HG03280 (cell line): ENCODE measurements around the gene PAM.

Experiments used
- ATAC-seq: cut with Tn5 transposase; IDR thresholded peaks from one replicate; pipeline ENCODE4 v1.9.1; 2021; ENCODE audit warnings: mild to moderate bottlenecking, moderate library complexity; ENCODE audit not compliant: unreplicated experiment

The PAM gene

DNA sequence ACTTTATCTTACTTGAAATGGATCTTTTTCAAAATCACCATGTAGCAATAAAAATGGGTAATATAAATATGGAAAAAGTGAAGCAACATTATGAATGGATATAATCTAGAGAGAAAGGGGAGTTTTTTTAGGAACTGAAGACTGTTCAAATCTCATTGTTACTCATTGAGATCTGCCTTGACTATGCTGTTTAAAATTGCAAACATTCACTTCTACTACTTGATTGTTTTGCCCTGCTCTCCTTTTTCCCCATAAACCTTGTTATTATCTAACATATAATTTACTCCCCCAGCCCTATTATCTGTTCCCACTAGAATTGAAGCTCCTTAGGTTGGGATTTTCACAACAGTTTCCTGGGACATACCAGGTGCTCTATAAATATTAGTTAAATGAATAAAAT lies 22.0 kb downstream of the PAM start:
- no peak for ATAC-seq

DNA sequence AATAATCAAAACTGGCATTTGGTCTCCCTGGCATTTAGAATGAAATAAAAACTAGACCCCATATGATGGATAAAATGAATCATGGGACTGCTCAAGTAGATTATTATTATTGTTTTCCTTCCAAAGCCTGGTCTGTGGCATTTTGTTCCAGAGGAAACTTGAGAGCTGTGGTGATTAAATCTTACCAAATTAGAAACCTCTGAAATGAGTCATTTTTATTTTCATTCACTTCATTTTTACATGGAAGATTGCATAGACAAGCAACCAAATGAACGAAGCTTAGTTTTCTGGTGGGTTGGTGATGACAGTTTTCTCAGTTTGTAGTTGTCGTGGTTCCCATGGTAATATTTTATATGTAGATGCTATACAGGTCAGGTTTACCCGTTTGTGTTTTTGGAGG lies 23.4 kb downstream of the PAM start:
- ATAC-seq, result peak; percentile 43

DNA sequence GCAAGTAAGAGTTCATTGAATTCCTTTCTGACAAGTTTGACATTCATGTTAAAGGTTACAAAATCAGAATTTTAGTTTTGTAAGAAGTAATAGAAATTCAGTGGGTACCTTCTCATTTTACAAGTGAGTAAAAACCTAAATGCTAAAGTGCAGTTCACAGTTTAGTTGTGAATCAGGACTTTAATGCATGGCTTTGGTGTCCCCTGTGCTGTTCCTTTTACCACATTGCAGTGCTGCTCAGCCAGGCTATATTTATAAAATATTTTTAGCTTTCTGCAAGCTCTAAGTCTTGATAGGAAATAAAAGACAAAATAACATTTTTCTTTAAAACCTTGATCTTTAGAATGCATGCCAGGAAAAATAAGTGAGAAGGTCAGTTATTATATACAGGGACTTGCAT lies 26.3 kb downstream of the PAM start:
- ATAC-seq, result no peak

DNA sequence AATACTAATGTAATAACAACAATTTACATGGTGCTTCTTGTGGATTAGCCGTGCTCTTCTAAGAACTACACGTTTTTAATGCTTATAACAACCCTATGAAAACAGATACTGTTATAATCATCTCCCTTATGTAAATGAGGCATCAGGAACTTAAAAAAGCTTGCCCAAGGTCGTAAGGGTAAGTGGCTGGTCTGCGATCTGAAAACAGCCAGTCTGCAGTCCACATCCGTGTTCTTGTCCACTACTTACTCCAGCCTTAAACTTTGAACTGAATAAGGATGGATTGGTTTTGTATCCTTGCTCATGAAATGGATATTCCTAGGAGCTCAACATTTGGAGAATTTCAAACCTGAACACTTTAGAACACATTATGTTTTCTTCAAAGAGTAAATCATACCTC lies 26.7 kb downstream of the PAM start:
- ATAC-seq, result no peak

DNA sequence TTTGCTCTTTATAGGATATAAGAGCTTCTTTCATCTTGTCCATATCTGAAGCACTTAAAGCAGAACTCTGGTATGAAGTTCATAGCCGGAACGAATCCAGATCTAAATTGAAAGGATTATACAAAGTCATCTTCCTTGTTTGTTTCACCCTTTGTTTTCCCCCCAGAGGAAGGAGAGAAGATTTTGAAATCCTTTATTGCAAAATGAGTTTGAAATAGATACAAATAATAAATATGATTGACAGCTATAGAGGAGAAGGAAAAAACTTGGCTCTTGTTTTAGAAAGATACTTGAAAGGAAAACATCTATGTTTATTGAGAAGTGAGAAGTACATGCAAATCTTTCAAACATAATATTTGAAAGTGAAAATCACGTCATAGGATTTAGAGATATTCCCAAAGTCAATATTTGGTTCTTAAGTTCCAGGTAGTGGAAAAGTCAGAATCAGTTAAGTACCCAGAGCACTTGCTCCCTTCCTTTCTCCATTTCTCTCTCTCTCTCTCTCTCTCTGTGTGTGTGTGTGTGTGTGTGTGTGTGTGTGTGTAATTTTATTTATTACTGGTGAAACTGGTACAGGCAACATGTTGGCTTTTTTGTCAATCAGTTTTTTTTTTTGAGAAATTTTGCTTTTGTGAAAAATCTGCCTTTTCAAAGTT lies 27.2 kb downstream of the PAM start:
- no peak for ATAC-seq

DNA sequence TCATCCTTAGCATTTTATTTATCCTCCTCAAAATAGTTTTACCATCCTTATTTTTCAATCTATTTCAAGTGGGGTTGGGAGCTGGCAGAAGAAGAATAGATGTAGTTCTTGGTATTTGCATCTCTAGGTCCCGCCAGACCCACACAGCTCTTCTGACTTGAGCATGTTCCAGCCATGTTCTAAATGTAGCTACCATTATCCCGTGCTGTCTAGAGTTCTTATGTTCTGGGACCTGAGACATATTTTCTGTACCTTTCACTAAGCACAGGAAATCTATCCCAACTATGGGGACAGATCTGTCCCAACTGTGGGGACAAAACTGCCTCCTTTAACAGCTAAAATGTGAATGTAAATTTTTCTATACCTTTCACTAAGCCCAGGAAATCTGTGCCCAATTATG lies 32.0 kb downstream of the PAM start:
- no peak for ATAC-seq

DNA sequence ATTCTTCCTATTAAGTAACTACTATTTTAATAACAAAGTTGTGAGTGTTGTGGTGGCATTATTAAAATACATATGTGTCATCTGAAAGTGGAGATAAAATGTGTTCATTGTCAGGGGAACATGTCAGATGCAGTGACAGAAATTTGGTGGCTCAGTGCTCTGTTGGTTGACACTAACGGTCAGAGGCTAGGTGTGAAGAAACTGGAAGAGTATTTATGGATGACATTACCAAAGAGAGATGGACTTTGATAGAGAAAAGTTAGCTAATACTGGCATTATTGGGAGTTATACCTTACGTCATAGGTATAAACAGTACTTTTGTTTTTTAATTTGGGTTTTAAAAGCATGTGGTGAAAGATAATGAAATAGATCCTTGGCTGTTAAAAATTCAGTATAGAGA lies 33.7 kb downstream of the PAM start:
- no peak for ATAC-seq

DNA sequence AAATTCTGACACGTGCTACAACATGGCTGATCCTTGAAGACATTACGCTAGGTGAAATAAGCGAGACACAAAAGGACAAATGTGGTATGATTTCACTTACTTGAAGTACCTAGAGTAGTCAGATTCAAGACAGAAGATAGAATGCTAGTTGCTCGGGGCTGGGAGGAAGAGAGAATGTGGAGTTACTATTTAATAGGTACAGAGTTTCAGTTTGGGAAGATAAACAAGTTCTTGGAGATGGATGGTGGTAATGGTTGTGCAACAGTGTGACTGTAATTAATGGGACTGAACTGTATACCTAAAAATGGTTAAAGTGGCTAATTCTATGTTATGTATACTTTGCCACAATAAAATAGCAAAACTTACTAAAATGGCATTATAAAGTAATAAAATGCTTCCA lies 34.4 kb downstream of the PAM start:
- no peak for ATAC-seq

DNA sequence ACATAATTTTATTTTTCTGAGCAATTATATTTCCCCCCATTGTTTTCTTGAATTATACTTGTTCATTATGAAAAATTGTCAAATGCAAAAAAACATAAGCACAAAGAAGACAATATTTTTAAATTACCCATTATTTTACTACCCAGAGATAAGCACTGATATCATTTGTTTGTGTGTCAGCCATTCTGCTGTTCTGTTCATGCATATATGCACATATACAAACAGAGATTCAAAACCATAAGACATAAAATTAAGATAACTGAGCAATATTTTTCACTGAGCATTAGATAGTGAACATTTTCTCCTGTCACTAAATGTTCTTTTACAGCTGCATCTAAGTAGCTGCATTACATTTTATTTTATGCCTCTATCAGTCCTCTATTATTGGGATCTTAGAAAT lies 35.6 kb downstream of the PAM start:
- no peak for ATAC-seq

DNA sequence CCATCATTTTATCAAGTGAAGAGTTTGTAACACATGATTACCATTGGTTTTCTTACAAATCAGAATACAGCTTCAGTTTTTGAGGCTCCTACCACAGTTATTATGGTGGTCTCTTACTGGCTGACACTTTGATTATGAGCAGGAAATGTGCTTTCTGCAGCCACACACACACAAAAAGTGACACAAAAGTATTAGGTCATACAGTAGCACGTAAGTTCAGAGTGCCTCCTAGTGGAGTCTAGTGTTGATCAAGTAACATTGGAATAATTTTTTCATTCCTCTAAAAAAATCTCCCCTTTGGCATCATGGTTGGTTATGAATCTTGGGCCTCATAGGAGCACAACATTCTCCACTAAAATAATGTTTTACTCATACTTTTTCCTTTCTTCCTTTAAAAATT lies 37.6 kb downstream of the PAM start:
- ATAC-seq, result no peak

DNA sequence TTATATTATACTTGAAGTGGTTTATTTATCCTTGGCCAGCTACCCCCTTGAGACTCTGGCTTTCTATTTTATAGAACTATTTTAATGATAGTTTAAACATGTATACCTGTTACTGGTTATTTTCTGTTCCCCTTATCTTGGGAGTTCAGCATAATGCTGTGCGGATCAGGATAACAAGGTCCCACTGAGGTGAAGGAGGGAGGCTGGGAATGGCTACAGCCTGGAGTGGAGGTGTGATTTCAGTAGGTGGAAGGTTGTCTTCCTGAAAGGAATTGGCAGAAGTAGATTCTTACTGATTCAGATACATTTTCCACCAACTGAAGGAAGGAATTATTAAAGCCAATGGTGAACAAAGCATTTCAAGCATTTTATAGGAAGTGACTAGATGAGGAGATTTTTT lies 38.9 kb downstream of the PAM start:
- no peak for ATAC-seq

DNA sequence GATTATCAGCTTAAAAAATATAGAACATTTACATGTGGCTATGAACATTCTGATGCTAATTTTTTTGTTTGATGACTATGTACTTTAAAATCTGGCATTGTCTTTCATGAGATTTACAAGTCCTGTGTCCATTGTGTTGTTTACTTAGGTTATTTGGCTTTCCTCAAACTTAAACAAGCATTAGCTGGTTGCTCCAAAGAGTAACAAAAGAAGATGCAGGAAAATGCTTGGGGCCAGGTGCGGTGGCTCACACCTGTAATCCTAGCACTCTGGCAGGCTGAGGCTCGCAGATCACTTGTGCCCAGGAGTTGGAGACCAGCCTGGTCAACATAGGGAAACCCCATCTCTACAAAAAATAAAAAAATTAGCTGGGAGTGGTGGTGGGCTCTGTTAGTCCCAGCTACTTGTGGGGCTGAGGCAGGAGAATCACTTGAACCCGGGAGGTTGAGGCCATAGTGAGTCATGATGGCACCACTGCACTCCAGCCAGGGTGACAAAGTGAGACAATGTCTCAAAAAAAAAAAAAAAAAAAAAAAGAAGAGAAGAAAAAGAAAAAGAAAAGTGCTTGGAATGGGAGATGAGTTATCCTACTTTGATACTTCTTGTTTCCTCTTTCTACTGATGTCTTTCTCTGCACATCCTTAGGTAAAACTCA lies 39.7 kb downstream of the PAM start:
- no peak for ATAC-seq

DNA sequence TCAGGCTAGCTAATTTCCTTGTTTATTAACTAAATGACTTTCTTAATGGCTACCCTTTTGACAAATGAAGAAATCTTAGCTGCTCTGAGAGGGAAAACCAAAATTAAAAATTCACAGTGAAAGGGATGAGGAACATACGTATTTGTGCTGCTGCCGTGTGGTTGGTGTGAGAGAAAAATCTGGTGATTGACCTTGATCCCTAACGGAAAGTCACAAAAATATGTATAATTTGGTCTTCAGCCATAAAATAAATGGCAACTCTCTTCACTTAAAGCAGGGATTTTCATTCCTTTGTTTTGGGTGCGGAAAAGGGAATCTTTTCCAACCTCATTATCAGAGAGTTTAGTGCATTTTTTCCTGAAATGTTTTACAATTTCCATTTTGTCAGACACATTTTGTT lies 40.4 kb downstream of the PAM start:
- no peak for ATAC-seq

DNA sequence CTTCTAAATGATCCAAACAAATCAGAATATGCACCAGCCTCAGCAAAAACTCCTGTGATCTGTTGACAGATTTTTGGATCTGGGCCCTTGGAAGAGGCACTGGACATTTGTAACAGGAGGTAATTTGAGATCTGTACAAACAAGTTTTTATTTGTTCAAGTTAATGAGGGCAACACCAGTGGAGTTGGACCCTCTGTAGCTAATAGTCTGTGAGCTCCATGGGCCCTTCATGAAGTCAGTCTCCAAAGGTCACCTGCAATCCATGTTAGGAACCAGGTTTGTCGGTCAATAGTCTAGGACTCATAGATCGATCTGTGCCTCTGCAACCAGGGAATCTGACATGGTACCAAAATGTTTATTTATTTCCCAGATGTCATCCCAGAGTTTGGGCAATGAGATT lies 40.9 kb downstream of the PAM start:
- no peak for ATAC-seq

DNA sequence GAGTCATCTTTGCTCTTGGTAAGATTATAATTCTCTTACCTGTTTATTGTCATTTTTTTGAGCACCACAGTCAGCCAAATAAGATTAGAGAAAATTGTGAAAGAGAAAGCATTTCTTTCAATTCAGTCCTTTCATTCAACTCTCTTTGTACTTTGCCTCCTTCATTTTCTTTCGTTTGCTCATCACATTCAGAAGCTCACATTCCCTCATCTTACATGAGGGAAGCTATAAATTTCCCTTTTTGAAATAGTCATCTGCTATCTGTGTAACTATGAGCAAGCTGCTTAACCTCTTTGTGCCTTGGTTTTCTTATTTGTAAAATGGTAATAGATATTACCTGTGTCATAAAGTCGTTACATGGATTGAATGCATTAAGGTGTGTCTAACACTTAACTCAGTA lies 41.4 kb downstream of the PAM start:
- ATAC-seq, result no peak

DNA sequence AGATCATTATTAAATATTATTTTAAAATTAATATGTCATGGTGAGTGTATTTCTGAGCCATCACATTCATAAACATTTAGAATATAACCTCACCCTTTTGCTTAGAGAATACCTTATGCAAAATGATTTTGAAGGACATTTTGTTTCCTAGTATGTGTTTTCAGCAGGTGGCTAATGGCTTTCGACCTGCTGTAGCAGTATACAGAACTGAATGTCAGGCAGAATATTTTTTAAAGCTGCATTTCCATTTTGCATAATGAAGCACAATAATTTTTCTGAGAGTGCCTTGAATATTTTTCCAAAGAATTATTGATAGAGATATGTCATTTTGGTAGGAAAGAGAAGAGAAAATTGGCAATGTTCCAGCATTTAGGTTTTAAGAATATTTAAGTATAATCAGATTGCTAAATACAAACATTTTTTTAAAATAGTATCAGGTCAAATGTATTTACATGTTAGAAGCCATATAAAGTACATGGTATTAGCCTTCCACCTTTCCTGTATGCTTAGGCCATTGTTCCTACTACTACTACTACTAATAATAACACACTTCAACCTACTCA lies 42.3 kb downstream of the PAM start:
- no peak for ATAC-seq

DNA sequence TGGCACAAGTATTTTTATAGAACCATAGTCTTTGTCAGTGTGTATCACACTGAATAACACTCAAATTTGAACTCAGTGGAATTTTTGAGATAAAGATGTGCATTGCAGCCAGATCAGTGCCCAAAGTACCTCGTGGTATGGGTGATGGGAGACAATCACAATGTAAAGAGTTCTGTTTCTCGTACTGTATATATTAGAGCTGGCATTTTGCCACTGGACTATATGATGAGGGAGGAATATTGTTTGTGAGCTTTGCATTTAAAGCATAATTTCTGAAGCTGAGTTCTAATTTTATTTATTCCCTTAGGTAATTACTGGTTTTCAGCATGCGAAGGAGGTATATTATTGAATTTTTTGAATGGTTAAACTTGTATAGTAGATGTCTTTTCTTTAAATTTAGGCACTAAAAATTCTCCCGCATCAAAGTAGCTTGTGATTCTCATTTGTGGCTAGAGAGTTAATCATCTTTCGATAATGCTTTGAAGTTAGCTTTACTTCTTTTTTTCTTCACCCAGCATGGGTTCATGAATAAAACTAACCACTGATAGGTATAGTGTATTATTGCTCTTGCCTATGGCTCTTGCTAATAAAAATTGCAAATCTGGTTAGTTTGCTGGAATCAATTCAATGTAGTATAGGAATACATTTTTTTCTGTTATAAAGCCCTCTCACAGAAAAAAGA lies 43.1 kb downstream of the PAM start:
- no peak for ATAC-seq

DNA sequence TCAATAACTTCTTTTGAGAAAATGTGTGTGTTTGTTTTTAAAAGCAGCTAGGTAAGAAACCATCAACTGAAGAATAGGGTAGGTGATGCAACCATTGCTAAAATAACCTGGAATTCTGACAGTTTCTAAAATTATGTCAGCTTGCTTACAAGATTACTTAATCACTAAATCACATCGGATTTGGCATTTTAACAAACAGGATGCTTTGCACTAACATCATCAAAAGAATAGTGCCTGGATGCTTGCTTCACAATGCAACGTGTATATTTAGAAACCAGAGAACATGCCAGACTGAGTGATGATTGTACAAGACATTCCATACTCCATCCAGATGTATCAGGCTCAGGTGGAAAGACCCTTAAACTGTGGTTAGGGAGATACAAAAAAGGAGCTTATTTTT lies 43.9 kb downstream of the PAM start:
- ATAC-seq, result no peak

DNA sequence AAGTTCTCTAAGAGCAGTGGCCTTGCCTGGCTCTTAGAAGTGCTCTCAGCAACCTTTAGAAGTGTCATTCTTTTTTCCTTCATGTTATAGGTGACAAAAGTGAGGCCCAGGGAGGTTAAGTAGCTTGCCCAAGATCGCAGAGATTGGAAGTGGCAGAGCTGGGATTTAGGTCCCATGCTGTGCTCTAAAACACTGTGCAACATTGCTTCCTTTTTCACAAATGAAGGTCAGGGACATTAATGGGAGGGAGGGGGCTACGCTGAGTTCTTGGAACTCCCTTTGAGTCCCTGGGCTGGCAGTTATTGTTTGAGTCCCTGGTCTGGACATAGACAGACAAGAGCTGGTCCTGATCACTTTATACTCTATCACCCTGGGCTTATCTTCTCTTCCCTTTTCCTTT lies 45.3 kb downstream of the PAM start:
- no peak for ATAC-seq

DNA sequence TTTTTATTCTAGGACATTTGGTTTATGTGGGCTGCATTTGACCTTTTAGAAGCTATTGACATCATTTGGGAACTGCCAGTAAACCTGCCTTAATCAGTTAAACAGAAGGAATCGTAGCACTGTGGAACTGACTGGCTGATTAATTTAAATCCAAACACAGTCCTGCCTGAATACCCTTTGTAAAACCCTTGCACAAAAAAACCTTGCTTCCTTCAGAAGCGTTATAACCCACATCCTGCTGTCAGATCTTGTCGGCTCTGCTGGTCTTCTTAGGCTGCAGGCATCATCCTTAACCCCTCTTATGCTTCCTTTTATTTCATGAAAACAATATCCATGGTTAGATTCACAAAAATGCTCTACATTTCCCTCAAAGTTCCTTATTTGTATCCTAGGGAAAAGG lies 46.3 kb downstream of the PAM start:
- no peak for ATAC-seq

DNA sequence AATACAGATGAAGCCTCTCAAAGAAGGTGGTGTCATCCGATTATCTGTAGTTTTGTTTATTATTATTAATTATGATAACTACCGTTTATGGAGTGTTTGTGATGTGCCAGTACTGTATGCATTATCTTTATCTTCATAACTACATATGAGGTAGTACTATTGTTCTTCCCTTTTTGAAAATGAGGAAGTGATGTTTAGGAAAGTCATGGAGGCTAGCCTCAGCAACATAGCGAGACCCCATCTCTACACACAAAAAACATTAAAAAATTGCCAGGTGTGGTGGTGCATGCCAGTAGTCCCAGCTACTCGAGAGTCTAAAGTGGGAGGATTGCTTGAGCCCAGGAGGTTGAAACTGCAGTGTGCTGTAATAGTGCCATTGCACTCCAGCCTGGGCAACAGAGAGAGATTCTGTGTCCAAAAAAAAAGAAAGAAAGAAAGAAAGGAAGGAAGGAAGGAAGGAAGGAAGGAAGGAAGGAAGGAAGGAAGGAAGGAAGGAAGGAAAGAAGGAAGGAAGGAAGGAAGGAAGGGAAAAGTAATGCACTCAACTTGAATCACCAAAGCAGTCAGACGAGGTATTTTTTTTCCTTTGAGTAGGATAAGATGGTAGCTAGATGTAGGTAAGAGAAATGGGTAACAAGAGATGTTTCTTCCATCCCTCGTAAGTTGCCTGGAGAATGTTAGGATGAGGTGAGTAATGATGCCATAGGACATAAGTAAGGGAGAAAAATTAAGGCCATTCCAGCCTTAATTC lies 47.8 kb downstream of the PAM start:
- no peak for ATAC-seq
